T-helper 9 cell (primary cell): Measurements from ENCODE around the gene PALD1.
A peak's percentile ranks its signal among the peaks of the same experiment; 100 is the strongest.

Experiments used
- DNase-seq: peaks from one replicate; pipeline ENCODE4 v3.0.0-alpha.2; 2020

PALD1 gene

DNA sequence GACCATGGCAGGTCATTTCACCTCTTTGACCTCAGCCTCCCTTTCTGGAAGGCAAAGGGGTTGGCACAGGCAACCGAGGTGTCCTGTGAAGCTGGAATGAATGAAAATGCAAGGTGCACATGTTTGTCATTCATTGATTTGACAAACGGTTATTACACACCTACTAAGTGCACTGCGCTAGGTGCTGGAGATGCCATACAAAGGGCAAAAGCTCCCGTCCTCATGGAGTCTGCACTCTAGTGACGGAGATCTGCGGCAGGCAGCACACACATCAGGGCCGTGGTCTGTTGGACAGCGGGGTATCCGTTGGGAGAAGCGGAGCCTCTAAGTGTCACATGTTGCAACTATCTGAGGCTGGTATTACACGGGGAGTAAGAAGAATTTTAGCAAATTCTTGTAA is 79.7 kb downstream of the PALD1 start:
- no peak for DNase-seq

DNA sequence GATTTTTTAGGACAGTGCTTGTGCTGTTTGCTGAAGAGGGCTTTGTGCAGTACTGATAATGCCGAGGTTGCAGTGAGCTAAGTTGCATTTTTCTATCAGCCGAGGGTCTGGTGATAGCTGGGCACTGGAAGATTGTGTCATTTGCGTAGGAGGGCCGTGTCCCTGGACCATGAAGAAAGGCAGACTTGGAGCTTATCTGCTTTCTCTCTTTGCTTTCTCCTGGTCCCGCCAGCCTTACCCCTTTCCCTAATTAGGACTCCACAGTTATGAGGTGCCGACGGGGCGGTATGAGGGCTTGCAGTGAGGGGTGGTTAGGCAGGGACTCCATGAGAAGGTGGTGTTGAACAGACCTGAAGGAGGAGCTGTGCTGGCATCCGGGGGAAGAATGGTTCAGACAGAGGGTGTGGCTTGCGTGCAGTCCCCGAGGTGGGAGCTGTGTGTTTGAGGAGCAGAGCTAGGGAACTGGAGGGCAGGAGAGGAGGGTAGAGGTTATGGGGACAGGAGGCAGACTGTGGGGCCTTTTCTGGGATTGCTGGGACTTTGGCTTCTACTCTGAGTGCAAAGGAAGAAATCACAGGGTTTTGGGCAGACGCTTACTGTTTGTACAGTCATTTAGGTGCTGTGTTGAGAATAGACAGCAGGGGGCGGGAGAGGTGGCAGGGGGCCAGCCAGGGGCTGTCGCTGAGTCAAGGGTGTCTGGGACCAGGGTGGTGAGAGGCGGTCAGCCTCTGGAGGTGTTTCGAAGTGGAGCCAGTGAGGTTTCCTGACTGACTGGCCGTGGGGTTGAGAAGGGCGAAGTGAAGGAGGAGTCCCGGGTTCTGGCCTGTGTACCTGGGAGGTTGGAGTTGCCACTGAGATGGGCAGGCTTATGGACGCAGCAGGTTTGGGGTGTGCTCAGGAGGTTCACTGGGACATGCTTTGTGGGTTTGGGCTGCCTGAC is 80.6 kb downstream of the PALD1 start:
- DNase-seq = peak; percentile 52

DNA sequence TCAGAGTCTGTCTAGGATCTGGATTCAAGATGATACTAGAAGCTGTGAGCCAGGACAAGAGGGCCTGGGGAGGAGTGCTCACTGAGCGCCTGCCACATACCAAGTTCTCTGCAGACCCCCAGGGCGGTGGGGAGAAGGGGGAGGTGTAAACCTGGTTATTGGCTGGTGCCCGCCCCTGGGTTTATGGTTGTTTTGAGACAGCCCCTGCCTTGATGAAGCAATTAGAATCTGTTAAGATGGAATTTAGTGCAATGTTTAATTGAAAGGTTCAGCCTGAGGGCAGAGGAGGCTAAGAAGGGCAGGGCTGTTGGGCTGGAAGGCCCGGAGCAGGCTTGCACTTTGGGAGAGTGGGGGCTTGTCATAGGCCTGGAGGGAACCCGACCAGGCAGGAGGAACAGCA is 81.3 kb downstream of the PALD1 start:
- no peak for DNase-seq

DNA sequence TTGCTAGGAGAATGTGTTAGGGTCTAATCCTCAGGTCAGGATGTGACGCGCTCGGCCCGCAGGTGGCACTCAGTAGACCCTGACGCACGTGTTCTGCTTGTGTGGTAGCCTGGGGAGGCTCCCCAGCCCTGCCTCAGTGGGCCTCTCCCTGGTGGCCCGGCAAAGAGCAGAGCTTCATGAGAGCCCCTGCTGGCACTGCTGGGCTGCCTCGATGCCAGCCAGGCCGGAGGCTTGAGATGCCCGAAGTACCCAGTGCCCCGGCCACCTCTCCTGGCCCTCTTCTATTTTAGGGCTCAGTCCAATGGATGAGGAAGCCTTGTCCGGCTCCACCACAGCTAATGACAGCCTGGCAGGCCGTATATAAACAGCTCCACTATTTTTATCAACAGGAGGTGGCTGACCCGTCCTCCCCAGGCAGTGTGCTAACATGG is 82.0 kb downstream of the PALD1 start:
- DNase-seq = no peak

DNA sequence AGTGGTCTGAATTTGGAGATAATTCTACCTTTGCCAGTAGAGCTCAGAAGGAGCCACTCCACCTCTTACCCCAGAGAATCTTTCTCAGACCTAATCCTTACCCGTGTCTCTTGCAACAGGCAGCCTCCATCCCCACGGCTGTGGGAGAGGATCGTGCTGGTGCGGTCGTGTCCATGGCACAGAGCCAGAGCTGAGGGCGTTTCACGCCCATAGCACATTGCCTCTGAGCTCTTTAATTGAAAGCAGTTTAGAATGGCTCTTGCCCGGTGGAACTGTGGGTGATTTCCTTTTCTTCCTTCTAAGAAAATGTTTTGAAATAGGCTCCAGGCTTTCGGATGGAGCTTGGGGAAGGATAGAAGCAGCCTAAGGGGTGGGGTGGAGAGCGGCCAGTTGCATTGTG is 82.5 kb downstream of the PALD1 start:
- DNase-seq = no peak

DNA sequence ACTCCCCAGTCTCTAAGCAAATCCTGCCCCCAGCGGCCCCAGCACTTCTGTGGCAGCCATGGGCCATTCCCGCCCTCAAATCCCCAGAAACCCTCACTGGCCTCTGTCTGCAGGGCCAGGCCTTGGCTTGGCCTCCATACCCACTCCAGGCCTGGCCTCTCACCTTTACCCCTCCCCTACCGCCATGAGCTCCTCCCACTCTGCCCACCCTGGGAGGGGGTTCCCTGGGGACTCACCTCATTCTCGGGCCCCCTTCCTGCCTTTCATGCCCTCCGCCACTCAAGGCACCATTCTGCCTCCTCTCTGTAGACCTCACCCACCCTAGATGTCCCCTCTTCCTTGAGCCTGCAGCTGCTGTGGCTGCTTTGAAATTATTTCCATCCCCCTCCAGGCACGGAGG is 83.0 kb downstream of the PALD1 start:
- no peak for DNase-seq

DNA sequence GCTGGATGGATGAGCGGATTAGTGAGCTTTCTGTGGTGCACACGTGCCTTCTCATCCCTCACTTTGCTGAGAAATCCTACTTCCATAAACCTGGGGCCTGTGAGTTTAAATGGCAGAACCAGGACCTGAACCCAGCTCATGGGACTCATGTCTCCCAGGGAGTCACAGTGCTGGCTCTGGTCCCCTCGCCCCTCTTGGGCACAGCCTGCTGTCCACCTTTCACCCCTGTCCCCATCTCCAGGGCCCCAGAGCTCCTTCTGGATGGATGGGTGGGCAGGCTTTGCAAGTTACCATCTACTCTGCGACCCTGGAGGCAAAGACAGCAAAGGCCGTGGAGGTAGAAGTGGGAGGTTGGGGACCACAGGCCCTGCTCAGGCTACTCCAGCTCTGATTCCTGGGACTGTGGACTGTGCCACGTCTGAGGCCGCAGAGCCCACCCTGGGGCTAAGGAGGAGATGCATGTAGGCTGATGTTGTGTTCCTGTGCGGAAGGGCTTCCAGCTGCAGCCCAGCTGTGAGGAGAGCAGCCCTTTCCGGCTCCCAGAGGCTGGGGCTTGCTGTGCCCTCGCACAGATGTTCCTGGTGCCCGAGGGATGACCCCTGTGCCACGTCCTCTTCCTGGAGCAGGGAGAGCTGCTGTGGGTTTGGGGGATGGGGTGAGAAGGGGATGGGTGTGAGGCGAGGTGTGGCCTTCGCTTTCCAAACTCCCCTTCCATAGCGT is 83.6 kb downstream of the PALD1 start:
- DNase-seq = no peak

DNA sequence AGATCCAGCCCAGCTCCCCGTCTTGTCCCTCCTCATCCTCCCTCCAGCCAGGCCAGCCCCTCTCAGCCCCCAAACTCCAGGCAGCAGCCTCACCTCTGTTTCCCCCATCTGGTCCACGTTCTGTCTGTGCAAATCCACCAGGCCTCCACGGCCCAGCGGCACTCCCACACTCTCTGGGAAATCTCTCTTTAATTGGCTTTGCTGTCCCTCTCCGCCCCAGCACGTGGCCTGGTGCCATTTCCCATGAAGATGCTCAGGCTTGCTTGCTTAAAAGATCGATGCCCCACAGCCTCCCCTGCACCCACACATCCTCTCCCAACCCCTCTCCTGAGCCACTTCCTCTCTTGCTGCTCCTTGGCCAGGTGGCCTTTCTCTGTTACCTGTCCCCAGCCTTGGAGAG is 84.7 kb downstream of the PALD1 start:
- DNase-seq = no peak

DNA sequence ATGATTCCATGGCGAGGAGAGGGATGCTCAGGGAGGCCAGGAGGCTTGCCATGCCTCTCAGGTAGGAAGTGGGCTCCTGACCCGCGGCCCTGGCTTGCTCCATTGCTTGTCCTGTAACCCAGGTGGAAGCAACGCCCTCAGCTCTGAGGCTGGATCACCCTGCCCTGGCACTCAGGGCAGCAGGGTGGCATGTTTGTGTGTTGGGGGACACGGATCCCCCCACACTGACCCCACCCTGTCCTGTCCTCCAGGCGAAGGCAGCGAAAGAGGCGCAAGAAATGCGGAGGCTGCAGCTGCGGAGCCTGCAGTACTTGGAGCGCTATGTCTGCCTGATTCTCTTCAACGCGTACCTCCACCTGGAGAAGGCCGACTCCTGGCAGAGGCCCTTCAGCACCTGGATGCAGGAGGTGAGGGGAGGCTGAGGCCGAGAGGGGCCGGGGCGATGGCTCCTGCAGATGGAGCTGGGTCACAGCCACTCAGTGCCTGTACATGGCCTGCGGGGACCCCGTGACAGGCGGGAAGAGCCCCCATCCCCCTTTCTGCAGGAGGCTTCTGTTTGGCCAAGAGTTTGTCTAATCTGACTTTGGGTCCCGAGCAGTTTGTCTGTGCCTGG is 85.7 kb downstream of the PALD1 start:
- DNase-seq = no peak

DNA sequence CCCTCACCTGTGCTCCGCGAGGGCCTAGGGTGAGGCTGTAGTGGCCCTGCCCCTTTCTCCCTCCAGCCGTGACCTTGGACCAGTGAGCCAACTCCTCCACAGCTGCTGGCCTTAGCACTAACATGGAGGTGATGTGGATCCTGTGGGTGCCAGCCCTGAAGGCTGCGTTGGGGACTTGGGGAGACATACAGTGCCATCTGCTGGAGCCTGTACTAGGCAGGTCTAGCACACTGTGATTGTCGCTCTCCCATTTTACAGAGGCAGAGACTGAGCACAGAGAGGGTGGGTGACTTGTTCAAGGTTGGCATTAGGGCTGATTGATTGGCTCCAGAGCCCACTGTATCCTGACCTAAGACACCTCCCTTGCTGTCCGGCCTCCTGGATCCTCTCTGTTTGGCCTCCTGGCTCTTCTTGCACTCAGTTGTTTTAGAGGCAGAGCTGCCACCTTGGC is 86.4 kb downstream of the PALD1 start:
- no peak for DNase-seq

DNA sequence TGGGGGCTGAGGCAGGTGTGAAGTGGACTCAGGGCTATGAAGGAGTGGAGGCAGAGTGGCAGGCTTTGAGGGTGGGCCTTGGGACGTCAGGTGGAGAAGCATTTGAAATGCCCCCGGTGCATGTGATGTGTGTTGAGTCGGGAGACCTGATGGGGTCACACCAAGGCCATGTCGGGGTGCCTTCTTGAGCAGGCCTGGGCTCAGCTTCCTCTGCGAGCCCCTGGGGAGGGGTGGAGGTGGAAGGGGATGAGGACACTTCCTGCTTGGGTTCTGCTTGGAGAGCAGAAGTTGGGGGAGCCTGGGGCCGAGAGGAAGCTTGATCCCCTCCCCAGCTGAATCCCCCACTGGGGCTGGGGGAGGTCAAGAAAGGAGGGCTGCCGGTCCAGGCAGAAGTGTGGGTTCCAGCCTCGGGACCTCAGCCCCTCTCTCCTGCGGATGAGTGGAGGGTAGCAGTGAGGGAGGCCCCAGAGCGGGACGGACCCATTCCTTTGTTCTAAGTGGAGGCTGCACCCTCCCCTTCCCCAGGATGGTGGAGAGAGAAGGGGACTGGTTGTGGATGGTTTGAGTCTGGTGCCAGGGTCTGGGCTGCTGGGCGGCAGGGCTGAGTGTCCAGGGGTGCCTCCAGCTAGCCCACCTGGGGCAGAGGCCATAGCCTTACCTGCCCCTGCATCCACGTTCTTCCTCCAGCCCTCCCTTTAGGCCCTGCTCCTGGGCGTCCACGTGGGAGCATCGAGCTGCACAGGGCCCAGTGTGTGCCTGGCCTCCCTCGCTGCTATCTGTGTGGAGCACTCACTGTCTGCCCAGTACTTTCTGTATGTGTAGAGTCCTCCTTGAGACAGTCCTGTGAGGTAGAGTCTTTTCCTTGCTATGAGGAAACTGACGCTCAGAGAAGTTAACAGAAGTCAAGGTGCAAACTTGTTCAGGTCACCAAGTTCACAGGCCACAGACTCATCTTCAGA is 87.3 kb downstream of the PALD1 start:
- no peak for DNase-seq

DNA sequence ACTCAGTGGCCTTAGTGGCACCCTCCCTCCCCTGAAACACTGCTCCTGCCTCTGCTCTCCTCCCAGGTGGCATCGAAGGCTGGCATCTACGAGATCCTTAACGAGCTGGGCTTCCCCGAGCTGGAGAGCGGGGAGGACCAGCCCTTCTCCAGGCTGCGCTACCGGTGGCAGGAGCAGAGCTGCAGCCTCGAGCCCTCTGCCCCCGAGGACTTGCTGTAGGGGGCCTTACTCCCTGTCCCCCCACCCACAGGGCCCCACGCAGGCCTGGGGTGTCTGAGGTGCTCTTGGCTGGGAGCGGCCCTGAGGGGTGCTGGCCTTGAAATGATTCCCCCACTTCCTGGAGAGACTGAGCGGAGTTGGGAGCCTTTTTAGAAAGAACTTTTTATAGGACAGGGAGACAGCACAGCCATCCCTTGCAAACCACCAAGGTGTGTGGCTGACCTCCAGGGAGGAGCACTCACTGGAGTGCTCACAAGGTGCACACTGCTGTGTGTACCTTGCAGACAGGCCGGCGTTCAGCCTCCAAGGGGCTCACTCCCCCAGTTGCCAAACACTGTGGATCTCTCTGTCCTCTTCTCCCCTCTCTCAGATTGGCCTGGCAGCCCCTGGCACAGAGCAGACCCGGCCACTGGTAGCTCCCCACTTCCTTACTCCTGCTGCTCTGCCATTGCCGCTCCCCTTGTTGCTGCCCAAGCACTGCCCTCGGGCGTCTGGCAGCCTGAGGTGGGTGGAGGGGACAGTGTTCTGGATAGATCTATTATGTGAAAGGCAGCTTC is 88.1 kb downstream of the PALD1 start:
- DNase-seq = no peak

DNA sequence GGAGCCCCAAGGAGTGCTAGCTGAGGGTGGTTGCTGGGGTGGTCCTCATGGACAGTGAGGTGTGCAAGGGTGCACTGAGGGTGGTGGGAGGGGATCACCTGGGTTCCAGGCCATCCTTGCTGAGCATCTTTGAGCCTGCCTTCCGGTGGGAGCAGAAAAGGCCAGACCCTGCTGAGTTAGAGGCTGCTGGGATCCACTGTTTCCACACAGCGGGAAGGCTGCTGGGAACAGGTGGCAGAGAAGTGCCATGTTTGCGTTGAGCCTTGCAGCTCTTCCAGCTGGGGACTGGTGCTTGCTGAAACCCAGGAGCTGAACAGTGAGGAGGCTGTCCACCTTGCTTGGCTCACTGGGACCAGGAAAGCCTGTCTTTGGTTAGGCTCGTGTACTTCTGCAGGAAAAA is 89.0 kb downstream of the PALD1 start:
- DNase-seq = no peak

DNA sequence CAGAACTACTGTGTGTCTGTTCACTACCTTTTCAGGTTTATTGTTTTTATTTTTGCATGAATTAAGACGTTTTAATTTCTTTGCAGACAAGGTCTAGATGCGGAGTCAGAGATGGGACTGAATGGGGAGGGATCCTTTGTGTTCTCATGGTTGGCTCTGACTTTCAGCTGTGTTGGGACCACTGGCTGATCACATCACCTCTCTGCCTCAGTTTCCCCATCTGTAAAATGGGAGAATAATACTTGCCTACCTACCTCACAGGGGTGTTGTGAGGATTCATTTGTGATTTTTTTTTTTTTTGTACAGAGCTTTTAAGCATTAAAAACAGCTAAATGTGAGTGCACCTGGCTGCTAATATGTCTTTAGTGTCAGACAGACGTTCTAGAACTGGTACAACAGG is 89.5 kb downstream of the PALD1 start:
- no peak for DNase-seq

DNA sequence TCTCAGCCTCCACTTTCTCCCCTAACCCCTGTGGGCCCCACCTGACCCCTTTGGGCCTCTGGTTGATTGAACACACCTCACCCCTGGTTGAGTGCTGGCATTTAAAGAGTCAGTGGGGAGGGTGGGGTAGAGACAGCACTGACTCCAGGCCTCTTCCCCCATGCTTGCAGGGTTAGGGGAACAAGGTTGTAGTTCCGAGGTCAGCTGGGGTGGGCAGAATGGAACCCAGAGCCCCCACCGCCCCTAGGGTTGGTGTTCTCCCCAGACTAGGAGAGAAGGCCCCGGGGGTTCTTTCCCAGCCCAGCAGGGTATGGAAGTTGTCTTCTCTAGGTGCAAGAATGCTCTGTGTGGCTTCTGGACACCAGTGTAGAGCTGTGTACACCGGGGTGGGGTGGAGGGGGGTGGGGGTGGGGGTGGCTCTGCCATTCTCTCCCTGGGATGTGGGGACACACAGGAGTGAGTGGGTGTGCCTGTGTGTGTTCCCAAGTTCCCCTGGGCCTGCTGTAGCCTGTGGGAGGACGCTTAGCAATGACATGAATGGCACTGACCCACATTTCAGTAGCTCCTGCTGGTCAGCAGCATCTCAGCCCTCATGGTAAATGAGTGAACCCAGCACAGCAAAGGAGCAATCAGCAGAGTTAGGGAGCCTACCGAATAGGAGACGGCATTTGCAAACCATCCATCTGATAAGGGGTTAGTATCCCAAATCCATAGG is 90.4 kb downstream of the PALD1 start:
- no peak for DNase-seq

DNA sequence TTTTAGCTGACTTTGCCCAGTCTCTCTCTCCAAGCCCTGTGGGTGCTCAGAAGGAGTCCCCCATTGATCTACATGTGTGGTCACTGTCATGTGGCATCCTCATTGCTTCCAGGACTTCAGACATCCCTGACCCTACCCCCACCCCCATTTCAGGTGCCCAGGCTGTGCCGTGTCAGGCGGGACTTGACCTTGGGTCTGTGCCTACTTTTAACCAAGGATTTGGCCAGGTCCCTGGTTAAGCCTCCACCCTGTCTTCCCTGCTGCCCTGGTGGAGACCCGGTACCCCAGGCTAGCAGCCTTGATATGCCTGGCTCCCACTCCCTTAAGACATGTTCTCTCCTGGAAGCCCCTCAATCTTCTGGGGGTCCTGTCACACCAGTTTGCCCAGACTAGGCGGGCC is 92.7 kb downstream of the PALD1 start:
- DNase-seq = no peak

DNA sequence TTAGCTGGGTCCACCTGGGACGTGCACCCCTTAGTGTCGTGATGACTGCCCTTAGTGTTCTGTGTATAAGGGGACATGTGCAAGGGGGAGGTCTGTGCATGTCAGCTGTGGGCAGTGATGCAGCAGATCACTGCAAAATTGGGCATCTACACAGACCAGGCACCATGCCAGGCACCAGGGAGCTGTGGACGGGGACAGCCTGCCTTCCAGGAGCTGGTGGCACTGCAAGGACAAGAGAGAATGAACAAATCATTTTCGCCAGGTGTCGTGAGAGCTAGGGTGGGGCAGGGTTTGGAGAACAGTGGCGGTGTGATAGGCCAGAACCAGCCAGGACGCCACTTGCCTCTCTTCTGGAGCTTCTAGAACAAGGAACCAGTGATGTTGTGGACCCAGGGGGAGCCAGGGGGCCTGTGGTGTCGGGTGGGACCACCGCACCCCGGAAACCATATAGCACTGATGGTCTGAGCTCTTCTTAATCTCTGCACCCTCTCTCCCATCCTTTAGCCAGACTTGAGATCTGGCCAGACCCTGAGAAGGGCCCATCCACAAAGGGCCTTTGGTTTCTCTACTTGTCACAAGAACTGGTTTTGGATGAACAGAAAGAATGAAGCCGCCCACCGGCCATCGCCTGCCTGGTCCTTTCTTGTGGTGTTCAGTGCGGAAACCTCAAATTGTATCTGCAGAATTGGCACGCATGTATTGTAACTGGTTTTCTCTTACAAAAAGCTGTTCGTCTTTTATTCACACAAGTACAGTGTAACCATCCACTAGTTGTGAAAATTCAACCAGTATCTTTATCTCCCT is 93.3 kb downstream of the PALD1 start:
- no peak for DNase-seq

DNA sequence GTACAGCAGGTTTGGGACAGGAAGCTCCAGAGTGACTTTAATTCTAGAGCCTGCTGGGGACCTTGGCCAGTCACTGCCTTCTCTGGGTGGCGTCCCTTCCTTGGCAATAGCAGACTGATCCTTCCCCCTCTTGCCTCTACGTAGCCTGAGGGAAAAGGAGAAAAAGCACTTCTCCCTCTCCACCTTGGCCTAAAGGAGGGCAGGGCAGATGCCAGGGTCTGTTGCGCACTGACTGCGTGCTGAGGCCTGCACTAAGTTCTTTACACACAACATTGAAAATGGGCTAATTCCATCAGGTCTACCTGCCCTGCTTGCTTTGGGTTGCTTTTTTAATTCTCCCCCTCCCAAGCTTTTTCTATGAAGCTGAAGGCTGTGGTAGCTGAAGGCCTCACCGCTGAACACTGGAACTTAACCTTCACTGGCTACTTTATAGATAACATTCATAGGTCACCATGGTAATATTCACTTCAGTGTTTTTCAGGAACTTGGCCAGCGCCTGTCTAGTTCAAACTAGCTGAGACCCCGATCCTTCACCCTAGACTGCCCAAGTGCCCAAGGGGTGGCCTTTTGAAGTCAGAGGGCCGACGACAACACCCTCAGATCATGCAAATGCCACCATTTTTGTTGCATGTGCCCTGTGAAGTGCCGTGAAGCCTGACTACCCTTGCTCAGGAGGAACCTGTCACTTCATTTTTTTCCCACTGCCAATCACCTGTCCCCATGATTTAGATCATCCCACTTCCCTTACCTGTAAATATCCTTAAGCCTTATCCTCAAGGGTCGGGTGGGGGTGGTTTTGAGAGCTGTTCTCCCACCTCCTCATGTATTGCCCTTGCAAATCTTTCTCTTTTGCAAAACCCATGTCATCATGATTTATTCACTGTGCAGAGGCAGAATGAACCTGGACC is 95.3 kb downstream of the PALD1 start:
- no peak for DNase-seq

DNA sequence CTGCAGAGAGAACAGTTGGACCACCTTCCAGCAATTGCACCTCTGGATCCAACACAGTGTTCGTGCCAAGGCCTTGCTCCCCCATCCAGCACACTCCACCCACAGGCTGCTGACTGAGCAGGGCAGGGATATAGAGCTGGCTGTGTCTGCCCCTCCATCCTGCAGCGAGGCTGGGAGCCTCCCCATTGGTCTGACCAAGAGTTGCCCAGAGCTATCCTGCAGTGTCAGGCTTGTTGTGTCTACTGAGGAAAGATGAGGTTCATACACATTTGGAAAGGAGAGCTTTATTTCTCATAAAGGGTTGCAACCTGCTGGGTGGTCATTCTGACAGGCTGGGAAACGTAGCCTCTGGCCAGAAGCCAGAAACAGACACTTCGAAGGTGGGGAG is 96.9 kb downstream of the PALD1 start:
- DNase-seq = no peak
